OCI-LY3 (cell line): ENCODE results near the gene CHRNA7.

Experiments
- CTCF ChIP-seq: fragments of 200-600, 300-600 bp; sonication (generic); IDR thresholded peaks from 2 replicates; pipeline ENCODE4 v1.5.1; 2014; ENCODE audit warnings: antibody characterized with exemption, low read length, low read depth
- EZH2phosphoT487 ChIP-seq: fragments of 200-600 bp; shearing (Covaris generic); IDR thresholded peaks from 2 replicates; pipeline ENCODE4 v1.6.1; 2018; ENCODE audit warnings: antibody characterized with exemption, mixed run types, low read depth

GRCh38 chr15:32060706-32061105, 30.4 kb downstream of the CHRNA7 start:
- TF ChIP-seq CTCF (no peak), EZH2phosphoT487 (no peak)
